ENCODE measurements around the gene KSR1. TPM values are rescaled to one million over a fixed set of nuclear protein-coding genes. Genes with fewer than 3 reads are reported as not detected.
A peak's percentile ranks its signal among the peaks of the same experiment; 100 is the strongest.
"Not testable (repeated sequence)": the region's sequence is repeated elsewhere in the genome, so short reads cannot be mapped to it uniquely, and the experiment has no call there.

The KSR1 gene
- total RNA-seq, 2 donors from 2014 or later, result 33.7 to 46.3 TPM

GRCh38 chr17:27464431-27464830 is 8.2 kb downstream of the KSR1 start:
- no peaks in the 10 kb centered on the region for H3K9me3 Mint-ChIP-seq

GRCh38 chr17:27465875-27466274 is 9.6 kb downstream of the KSR1 start:
- peak overlapping the region; percentile 24 for H3K27ac Mint-ChIP-seq
- not testable (repeated sequence) for H3K9me3 Mint-ChIP-seq

More at GRCh38 chr17:27464431-27464830, 8.2 kb downstream of the KSR1 start:
- Histone ChIP-seq H3K27ac (ENCODE audit: low read depth, low read length) (no peak overlapping the region), H3K36me3 (ENCODE audit: control insufficient read depth, insufficient read depth, low read length) (no peaks in the 10 kb centered on the region), H3K4me3 (ENCODE audit: low read length) (no peak overlapping the region), H3K4me1 (ENCODE audit: control insufficient read depth, insufficient read depth, low read length) (peaks cover 17% of the 10 kb centered on the region), H3K9me3 (ENCODE audit: control insufficient read depth, low read length) (no peaks in the 10 kb centered on the region), H3K9ac (ENCODE audit: extremely low read depth, low read length, poor library complexity, severe bottlenecking) (no peak overlapping the region), H3K27me3 (ENCODE audit: control insufficient read depth, insufficient read depth, low read length, poor library complexity, severe bottlenecking) (no peaks in the 10 kb centered on the region)
- peaks cover 57% of the 10 kb centered on the region for H3K4me1 Mint-ChIP-seq
- no peak for DNase-seq
- no peak overlapping the region for H3K4me3 Mint-ChIP-seq
- TF ChIP-seq CTCF (conservative IDR thresholded peaks at IDR 0.05), result no peak
- peak overlapping the region; percentile 61 for H3K27ac Mint-ChIP-seq
- no peaks in the 10 kb centered on the region for H3K27me3 Mint-ChIP-seq (ENCODE audit: insufficient read depth)
- 100% methylated on average over 1 of the region's 1 CpG for WGBS, 2 experiments (ENCODE audit: insufficient coverage in 1 of 2, insufficient read length in 1 of 2)
- peaks cover 3% of the 10 kb centered on the region for H3K36me3 Mint-ChIP-seq (ENCODE audit: low read depth)

GRCh38 chr17:27466376-27466742 is 10.1 kb downstream of the KSR1 start:
- Mint-ChIP-seq H3K4me1 (peaks cover 39% of the 10 kb centered on the region), H3K27ac (peak overlapping the region; percentile 24), H3K27me3 (ENCODE audit: insufficient read depth) (no peaks in the 10 kb centered on the region), H3K4me3 (no peak overlapping the region), H3K9me3 (no peaks in the 10 kb centered on the region), H3K36me3 (ENCODE audit: low read depth) (no peaks in the 10 kb centered on the region)
- no peak overlapping the region for H3K27ac ChIP-seq (ENCODE audit: low read depth, low read length)
- H3K27me3 ChIP-seq (ENCODE audit: control insufficient read depth, insufficient read depth, low read length, poor library complexity, severe bottlenecking), result no peaks in the 10 kb centered on the region
- 40 to 85% methylated on average over 1 to 3 of the region's 3 CpGs for WGBS, 2 experiments (ENCODE audit: insufficient coverage in 1 of 2, insufficient read length in 1 of 2)
- TF ChIP-seq CTCF (conservative IDR thresholded peaks at IDR 0.05), result no peak
- H3K4me1 ChIP-seq (ENCODE audit: control insufficient read depth, insufficient read depth, low read length), result peaks cover 6% of the 10 kb centered on the region
- H3K9me3 ChIP-seq (ENCODE audit: control insufficient read depth, low read length), result no peaks in the 10 kb centered on the region
- peak; percentile 76 for DNase-seq
- H3K9ac ChIP-seq (ENCODE audit: extremely low read depth, low read length, poor library complexity, severe bottlenecking), result no peak overlapping the region
- no peak overlapping the region for H3K4me3 ChIP-seq (ENCODE audit: low read length)
- H3K36me3 ChIP-seq (ENCODE audit: control insufficient read depth, insufficient read depth, low read length), result no peaks in the 10 kb centered on the region

More at GRCh38 chr17:27465875-27466274, 9.6 kb downstream of the KSR1 start:
- not testable (repeated sequence) for DNase-seq; H3K27me3 Mint-ChIP-seq (ENCODE audit: insufficient read depth); H3K36me3 ChIP-seq (ENCODE audit: control insufficient read depth, insufficient read depth, low read length); H3K4me3 Mint-ChIP-seq; H3K4me1 ChIP-seq (ENCODE audit: control insufficient read depth, insufficient read depth, low read length); H3K9me3 ChIP-seq (ENCODE audit: control insufficient read depth, low read length); H3K27me3 ChIP-seq (ENCODE audit: control insufficient read depth, insufficient read depth, low read length, poor library complexity, severe bottlenecking); H3K36me3 Mint-ChIP-seq (ENCODE audit: low read depth); H3K4me3 ChIP-seq (ENCODE audit: low read length); H3K27ac ChIP-seq (ENCODE audit: low read depth, low read length); H3K9ac ChIP-seq (ENCODE audit: extremely low read depth, low read length, poor library complexity, severe bottlenecking)
- 83 to 96% methylated on average over 1 to 2 of the region's 2 CpGs for WGBS, 2 experiments (ENCODE audit: insufficient coverage in 1 of 2, insufficient read length in 1 of 2)
- peaks cover 42% of the 10 kb centered on the region for H3K4me1 Mint-ChIP-seq

GRCh38 chr17:27466743-27467375 is 10.6 kb downstream of the KSR1 start:
- Histone ChIP-seq H3K27me3 (ENCODE audit: control insufficient read depth, insufficient read depth, low read length, poor library complexity, severe bottlenecking) (no peaks in the 10 kb centered on the region), H3K9me3 (ENCODE audit: control insufficient read depth, low read length) (no peaks in the 10 kb centered on the region), H3K27ac (ENCODE audit: low read depth, low read length) (no peak overlapping the region), H3K4me1 (ENCODE audit: control insufficient read depth, insufficient read depth, low read length) (peaks cover 4% of the 10 kb centered on the region), H3K4me3 (ENCODE audit: low read length) (no peak overlapping the region), H3K36me3 (ENCODE audit: control insufficient read depth, insufficient read depth, low read length) (no peaks in the 10 kb centered on the region), H3K9ac (ENCODE audit: extremely low read depth, low read length, poor library complexity, severe bottlenecking) (no peak overlapping the region)
- no peak for DNase-seq
- 82 to 89% methylated on average over 8 to 13 of the region's 13 CpGs for WGBS, 2 experiments (ENCODE audit: insufficient coverage in 1 of 2, insufficient read length in 1 of 2)
- peaks cover 34% of the 10 kb centered on the region for H3K4me1 Mint-ChIP-seq
- H3K36me3 Mint-ChIP-seq (ENCODE audit: low read depth), result no peaks in the 10 kb centered on the region
- H3K27me3 Mint-ChIP-seq (ENCODE audit: insufficient read depth), result no peaks in the 10 kb centered on the region
- H3K4me3 Mint-ChIP-seq, result no peak overlapping the region
- peak overlapping the region; percentile 24 for H3K27ac Mint-ChIP-seq
- TF ChIP-seq CTCF (conservative IDR thresholded peaks at IDR 0.05), result no peak
- H3K9me3 Mint-ChIP-seq, result no peaks in the 10 kb centered on the region
